Iris pigment epithelial cell (primary cell): ENCODE measurements around the gene FARP1.
A peak's percentile ranks its signal among the peaks of the same experiment; 100 is the strongest.

Source experiments
- DNase-seq: peaks from one replicate; pipeline ENCODE4 v3.0.0-alpha.2; 2011; ENCODE audit warnings: low read depth

FARP1 gene

DNA sequence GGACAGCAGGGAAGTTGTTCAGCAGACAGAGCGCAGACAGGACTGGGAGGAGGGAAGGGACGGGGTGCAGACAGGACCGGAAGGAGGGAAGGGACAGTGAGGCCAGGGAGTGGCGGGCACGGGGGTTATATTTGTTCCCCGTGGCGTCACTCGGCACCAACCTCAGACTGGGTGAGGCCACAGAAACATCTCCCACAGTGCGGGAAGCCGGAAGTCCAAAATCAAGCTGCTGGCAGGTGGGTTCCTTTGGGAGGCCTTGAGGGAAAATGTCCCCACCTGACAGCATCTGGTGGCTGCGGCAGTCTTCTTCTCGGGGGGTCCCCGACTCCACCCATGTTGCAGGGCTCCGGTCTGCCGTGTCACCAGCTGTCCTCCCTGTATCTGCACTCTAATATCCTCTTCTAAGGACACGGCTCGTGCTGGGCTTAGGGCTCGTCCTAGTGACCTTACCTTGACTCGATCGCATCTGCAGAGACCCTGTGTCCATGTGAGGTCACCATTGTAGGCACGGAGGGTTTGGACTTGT is 301.0 kb downstream of the FARP1 start:
- no peak for DNase-seq

DNA sequence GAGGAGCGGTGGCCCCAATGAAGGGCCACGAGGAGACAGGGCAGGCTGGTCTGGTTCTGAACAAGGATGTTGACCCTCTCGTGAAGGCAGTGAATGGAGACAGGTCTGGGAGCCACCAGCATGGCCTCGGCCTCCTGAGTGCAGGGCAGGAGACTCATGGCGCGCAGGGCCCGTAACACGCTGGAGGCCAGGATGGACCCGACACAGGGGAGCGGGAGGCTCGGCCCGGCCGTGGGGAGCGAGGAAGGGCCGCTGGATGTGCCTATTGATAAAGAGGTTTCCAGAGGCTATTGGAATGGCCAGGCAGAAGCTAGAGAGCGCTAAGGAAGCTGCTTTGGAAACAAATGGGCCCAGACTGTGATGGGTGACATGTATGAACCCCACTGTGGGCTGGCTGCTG is 301.5 kb downstream of the FARP1 start:
- DNase-seq, result no peak

DNA sequence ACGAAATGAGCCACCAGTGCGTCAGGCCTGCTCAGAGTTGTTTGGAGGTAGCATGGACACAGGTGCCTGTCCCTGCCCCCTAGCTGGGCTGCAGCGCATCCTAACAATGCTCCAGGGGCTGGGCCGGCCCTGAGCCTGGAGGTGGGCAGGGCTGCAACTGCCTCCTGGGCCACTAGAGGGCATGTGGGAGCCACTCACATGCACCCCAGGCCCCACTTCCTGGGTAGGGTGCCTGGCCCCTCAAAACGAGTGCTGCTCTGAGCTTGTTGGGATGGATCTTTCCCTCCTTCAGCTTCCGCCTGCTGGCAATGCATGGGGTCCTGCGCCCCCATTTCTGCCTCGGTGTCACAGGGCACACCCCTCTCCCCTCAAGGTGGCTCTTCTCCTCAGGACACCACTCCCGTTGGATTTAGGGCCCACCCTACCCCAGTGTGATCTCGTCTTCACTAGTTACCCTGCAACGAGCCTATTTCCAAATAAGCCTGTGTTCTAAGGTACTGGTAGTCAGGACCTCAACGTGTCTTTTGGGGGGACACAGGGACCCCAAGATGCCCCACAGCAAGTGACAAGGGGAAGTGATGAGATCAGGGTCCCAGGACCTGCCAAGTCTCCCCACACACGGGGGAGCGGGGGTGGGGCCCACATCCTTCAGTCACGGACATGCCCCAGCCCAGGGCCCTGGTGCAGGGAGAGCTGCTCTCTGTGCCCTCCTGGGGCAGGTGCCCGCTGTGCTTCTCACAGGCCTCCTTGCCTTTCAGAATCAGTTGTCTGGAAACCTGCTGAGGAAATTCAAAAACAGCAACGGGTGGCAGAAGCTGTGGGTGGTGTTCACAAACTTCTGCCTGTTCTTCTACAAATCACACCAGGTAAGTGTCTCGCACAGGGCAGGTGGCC is 302.7 kb downstream of the FARP1 start:
- peak; percentile 36 for DNase-seq

DNA sequence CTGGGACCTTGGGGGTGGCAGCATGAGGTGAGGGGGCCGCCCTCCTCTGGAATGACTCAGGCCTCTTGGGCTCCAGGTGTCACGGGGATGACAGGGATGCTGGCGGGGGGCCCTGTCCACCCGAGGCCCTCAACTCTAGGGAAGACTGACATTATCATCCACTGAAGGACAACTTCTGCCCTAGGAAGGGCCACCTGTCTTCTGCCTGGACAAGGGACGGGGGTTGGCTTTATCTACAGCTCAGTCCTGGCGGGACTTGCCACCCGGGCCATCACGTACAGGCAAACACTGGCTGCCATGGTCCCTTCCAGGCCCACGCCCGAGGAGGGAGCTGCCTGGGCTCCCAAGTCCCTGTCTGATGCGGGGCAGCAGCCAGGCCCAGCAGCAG is 303.3 kb downstream of the FARP1 start:
- no peak for DNase-seq

DNA sequence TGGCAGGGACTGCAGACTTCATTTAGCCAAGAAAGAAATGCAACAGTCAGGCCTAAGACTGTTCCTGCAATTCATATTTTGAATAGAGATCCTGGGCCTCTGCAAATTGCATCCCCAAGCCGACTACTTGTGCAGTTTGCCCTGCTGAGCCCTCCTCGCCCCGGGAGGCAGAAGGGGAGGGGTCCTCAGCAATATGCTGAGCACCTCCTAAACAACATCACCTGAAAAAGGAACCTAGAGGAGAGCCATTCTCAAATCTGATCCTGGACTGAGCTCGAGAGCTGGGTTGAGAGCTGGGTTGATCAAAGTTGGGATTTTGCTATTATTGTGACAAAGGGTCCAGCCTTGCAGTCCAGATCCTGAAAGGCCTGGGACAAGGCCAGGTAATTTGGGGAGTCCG is 304.2 kb downstream of the FARP1 start:
- no peak for DNase-seq

DNA sequence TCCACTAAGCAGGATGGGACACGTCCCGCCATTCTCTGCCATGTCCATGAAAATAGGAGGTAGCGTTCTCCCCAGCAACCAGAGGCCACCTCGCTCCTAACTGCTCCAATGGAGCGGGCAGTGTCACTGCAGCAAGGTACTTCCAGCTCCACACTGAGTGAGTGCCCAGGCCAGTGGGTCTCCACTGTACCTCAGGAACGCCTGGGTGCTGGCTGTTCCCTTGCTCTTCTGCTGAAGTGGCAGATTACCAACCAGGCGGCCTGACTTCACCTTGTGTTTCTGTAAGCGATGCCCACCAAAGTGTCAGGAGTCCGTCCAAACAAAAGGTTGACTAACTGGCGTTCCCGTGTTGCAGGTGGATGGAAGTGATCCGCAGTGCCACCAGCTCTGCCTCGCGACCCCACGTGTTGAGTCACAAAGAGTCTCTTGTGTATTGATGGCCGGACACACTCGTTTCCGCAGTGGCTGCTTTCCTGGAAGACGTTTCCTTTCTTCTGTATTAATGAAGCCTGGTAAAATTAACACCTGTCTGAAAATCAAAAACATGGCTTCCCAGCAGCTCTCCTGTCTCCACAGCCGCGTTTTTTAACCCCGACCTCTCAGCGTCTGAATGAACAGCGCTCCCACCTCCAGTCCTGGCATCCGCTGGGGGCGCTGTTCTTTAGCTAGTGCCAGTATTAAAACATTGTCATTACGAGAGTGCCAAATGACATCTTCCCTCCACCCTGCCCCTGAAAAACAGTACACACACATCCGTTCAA is 305.2 kb downstream of the FARP1 start:
- no peak for DNase-seq

DNA sequence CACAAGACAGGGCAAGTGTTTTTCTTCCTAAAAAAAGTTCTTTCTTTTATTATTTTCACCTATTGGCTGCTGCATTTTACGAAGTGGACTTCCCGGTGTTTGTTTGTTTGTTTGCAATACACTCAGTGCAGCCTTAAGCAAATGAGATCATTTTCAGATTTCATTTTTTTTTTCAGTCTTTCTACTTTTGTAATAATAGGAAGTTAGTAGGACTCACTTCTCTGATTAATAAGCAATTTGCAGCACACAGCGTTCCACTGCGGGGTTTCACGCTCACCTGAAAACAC is 305.7 kb downstream of the FARP1 start:
- no peak for DNase-seq

DNA sequence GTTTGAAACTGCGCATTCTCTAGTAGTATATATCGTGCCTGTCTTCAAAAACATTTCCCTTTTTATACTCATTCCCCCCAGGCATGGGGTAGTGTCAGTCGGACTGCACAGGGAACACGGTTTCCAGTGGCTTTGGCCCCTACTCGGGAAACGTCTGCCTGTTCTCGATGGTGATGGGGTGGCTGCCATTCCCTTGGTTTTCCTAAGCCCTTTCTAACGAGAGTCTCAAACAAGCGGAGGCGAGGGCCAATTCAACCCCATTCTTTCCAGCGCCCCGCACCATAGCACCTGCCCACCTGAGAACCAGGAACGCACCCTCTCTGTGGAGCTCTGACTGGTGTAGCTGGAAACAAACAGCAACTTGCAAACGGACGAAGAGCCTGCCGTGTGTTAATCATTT is 306.4 kb downstream of the FARP1 start:
- no peak for DNase-seq

DNA sequence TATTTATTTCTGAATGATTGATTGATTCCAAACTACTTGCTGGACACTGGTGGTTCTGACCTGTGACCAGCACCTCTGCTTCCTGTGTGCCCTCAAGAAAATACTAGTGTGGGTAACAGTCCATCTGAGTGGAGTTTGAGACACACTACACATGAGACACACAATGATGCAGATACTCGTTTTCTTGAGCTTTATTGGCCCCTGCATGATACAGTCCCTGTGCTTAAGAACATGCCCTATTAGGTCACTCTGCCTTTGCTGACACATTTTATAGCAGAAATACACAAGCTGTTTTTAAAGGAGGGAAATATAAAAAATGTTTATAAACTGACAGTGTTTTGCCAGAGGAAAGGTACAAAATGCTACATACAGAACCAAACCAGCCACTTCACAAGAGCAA is 307.1 kb downstream of the FARP1 start:
- DNase-seq, result no peak

DNA sequence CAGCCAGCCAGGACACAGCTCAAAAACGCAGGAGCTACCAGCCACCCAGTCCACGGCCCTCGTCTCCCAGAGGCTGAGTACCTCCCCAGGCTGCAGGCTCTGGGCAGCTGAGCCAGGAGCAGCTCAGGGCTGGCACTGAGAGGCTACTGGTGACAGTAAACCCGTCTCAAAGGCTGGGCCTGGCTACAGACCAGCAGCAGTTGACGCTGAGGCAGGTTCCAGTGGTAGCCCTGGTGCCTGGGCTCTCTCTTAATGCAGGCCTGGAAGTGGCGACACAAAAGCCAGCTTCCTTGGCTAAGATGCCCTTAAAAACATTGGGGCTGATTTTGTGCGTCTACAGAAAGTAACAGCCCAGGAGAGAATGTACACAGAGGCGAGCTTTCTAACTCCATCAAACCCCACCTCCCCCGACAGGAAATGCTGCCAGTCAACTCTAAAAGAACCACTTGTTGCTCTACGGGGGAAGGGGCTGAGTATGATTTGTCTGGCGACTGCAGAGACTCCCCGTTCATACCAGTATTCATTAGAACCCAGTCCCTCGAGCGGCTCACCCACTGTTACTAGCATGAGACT is 307.7 kb downstream of the FARP1 start:
- peak; percentile 22 for DNase-seq

DNA sequence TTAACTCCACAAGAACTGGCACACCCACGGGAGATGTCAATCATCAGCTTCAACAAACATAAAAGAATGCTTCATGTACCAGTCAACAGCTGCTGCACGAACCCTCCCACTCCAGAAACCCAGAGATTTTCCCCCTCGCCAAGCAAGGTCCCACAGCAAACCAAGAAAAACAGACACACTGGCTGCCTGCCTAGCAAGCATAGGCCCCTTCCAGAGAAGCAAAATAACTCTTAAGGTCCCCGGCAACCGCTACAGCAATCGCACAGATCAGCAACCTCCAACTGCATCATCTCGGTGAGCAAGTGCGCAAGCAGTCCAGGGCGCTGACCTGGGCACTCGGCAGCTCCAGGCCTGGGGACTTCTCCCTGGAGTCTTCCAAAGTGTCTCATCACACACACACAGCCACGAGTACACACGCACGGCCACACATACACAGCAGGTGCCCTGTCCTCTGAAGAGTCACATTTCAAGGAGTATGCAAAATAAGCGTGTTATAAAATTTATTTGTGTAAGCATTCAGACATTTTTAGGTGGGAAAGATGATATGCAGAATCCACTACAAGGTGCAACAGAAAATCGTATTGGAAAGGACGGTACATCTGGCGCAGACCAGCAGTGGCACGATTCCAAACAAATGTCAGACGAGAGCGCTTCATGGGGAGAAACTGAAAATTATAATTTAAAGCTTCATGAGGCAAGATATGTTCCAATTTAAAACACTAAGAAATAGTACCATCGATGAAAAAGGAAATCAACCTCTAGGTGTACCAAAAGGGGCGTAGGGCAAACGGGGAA is 309.0 kb downstream of the FARP1 start:
- peak; percentile 35 for DNase-seq

DNA sequence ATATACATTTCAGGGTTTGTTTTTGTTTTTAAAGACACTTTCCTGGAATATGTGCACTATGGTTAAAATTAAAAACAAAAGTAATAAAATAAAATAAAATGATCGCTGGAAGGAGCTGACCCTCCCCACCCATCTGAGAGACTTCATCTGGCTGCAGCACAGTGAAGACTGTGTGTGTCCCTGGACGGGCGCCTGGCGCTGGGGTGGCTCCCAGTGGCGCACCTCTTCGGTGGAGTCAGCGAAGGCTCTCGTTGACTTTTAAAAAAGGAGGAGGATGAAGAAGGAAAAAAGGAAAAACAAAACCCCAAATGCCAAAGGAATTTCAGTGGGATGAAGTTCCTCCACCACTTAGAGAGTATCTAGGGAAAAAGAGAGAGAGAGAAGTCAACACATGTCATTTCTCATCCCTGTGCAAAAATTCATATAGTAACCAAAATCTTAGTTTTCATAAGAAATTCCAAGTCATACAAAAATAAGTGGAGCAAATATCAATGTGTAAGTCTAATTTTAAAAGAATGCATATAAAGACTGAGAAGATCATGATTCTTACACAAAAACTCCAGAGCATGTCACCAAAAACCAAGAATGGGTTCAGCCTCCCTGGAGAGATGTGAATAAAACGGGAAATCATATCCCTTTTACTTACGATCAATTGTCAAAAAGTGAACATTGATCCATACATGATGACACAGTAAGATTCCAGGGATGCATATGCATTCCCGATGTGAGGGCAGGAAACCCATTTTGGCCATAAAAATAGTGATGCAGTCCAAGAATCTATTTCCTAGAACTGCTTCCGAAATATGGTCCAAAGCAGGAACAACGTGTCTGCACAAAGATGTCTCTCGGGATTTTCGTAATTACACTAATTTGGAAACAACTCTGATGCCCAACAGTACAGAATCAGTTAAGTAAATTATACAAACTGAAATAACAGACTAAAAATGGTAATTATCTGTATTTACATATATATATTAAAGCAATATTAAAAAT is 310.3 kb downstream of the FARP1 start:
- DNase-seq, result no peak

DNA sequence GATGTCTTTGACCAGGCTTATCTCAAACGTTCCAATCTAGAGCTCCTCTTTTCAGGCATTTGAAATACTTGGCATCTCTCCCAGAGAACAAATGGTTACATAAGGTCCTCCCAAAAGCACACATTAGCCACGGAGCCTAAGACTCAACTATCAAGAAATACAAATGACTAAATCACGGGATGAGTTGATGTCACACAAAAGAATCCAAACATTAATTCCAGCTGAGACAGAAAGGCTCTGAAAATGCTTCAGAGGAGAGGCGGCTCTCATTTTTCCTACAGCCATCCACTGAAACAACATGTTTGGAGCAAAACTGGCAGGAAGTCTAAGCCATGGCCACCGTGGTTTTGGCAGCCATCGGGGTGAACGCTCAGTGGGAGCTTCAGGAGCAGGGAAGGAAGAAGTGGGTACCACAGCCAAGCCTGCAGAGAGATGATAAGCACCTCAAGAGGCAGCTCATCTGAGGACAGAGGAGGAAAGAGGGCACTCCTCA is 311.5 kb downstream of the FARP1 start:
- DNase-seq, result peak; percentile 84

DNA sequence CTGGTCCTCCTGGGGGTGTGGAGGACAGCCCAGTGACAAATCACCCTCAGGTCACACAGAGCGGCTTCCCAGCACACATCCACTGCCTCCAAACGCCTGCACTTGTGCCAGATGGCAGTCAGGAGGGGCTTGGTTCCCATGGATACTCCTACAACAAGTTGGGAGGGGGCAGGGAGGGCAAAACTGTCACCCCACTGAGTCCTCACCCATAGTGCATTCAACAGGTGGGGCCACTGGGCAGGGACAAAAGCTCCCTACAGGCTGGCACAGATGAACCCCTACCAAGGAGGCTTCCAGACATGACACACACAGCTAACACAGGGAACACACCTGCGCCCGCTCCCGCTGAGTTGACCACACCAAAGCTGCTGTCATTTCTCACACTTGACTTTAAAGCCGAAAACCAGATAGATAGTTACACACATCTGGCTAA is 313.5 kb downstream of the FARP1 start:
- no peak for DNase-seq

DNA sequence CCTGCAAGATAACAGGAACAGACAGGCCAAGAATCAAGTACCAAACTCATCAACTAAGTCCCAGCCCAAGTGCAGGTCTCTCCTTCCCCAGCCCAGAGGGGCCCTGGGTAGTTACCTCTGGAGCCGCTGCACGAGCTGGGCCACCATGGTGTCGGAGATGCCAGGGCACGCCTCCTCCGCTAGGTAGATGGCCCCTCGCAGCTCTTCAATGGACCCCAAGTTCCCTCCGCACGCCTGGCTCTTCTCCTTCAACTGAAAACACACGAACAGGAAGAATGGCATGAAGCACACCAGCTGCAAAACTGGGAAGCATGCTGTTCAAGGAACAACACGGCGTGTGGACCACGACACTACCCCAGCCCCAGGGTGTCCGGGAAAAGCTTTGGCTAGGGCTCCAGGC is 314.2 kb downstream of the FARP1 start:
- no peak for DNase-seq

DNA sequence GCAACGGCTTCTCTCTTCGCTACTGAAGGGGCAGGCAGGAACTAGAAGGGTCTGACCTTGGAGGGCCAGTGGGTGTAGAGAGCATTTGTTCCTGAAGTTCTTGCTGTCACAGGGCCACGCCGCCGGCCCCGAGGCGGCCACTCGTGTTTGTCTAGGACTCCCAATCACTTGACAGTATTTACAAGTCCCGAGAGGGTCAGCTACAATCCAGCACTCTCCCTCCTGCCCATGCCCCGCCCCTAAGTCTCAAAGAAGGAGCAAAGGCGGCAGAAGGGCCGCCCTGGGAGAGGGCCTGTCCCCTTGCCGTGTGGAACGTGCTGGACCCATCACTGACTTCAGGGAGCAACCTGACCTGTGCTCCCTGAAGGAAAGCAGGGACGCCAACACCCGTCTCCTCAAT is 315.5 kb downstream of the FARP1 start:
- DNase-seq, result no peak

DNA sequence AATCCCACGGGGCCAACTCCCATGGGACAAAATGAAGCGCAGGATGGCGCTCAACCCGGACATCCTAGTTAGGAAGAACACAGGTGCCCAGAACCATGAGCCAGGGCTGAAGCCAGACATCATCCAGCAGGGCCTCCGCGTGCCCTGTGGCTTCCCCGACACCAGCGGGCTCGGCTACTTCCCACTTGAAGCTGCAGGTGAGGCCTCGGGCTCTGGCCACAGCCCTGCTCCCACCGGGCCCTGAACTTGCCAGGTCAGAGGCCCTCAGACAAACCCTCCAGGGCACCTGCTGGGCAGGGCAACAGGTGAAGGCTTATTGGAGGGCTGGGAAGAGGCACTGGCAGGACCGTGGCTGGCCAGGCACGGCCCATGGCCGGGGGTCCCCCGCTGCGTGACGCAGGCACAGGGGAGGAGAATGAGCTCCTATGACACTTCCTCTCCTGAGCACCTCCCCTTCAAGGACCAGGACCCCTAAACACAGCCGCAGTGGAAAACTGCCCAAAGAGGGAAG is 316.3 kb downstream of the FARP1 start:
- DNase-seq, result no peak

DNA sequence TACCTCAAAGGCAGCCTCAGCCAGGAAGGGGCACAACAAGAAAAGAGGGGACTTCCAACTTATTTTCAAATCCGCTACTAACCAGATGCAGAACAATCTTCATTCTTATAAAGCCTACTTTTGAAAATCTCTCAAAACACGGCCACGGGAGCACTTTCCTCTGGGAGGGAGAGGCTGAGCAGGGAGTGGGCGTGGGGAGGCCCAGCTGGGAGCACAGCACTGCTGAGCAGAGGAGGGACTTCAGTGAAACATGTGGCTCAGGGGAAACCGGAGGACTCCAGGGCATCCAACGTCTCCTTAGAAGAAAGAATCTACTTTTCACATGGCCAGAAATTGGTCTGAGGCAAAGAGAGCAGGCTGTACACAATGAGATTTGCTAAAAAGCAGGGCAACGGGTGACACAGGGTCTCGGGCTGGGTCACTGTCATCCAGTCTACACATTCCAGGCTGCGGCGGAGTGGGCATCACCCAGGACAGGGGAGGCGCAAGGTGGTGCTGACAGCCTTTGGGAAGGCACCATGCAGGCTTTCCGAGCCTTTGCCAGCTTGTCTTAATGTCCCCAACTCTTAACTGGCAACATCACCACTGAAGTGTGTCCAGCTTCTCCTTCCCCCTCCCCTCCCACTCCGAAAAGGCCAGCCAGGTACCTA is 317.0 kb downstream of the FARP1 start:
- no peak for DNase-seq

DNA sequence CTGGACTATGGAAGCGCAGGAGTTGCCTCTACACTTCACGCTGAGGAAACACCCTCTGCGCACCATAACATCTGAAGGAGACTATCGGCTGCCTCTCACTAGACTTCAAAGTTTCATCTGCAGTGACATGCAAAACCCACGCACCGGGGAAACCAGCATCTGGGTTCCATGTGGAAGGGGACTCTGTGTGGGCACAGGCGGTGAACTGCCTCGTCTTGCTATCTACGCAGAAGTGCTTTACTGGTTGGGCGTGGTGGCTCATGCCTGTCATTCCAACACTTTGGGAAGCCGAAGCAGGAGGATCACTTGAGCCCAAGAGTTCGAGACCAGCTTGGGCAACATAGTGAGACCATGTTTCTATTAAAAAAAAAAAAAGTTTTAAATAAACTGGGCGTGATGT is 317.6 kb downstream of the FARP1 start:
- DNase-seq, result no peak
